Activated CD4-positive, CD25-positive, alpha-beta regulatory T cell treated with anti-CD3 and anti-CD28 coated beads, Interleukin-2, amount 50 U/mL, for 16 hours (primary cell): ENCODE measurements around the gene KLHL8.
"Not testable (repeated sequence)": the region's sequence is repeated elsewhere in the genome, so short reads cannot be mapped to it uniquely, and the experiment has no call there.

ENCODE experiments used
- DNase-seq: peaks from one replicate; pipeline ENCODE4 v3.0.0-alpha.2; 2020; ENCODE audit warnings: low read depth, low spot score

The KLHL8 gene

GRCh38 chr4:87228262-87228860 lies 7.9 kb upstream of the KLHL8 start:
- no peak for DNase-seq

GRCh38 chr4:87227751-87228151 lies 7.3 kb upstream of the KLHL8 start:
- no peak for DNase-seq

DNA sequence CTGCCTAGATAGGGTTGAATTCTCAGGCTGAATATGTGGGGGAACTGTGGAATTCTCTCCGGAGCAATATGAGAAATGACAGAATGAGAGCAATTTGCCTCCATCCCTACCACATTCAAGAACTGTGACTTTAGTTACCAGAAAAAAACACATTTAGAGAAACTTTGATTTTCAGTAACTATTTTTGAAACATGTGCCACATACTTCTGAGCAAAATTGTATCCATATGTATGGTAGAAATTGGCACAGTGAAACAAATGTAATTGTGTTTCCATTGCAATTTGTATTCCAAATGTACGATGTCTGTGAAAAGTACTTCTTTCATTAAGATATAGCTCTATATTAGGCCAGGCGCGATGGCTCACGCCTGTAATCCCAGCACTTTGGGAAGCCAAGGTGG lies 5.5 kb upstream of the KLHL8 start:
- no peak for DNase-seq

DNA sequence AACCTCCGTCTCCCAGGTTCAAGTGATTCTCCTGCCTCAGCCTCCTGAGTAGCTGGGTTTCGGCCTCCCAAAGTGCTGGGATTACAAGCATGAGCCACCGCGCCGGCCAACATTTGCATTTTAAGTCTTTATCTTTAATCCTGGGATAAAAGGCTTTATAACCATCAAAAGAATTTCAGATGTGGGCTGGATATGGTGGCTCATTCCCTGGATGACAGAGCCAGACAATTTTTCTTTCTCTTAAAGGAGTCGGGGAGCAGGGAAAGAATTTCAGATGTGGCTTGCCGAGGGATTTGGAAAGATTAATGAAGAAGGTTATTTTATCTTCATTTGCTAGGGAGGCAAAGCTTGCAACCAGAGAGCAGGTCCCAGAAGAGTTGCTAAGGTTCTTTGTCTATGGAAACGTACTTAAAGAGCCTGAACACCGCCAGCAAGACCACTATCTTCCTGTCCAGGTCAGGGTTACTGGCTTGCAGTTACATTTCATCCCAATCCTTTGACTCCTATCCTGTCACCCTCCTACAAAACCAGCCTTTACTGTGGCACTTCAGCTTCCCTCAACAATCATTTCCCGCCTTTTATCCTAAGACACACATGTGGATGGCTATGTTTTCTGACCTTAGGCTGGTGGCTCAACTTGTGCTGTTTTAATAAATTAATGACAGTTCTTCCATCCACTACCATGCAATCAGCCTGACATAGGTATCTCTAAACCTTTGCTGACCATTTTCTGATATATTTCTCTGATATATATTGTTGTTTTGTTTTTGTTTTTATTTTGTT lies 3.9 kb upstream of the KLHL8 start:
- DNase-seq = no peak

GRCh38 chr4:87219632-87220093 lies 755 bp downstream of the KLHL8 start:
- no peak for DNase-seq

- not testable (repeated sequence) for DNase-seq
Measured at GRCh38 chr4:87217235-87217763, 3.1 kb downstream of the KLHL8 start.

DNA sequence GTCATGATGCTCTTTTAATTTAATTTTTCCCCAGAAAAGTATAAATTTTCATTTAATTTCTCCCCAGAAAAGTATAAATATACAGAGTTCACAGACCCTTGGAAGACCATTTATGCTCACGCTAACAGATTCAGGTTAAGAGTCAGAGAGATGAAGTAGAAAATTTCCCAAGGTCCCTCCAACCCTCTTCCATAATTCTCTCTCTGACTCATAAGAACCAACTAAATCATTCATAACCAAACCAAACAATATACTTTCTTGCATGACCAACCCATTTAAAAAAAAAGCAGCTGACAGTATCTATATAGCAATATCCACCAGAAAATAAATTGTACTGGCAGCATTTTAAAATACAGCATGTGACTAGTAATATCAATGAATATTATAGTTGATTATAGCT lies 3.9 kb downstream of the KLHL8 start:
- DNase-seq = no peak

GRCh38 chr4:87213421-87214075 lies 6.9 kb downstream of the KLHL8 start:
- DNase-seq = no peak

DNA sequence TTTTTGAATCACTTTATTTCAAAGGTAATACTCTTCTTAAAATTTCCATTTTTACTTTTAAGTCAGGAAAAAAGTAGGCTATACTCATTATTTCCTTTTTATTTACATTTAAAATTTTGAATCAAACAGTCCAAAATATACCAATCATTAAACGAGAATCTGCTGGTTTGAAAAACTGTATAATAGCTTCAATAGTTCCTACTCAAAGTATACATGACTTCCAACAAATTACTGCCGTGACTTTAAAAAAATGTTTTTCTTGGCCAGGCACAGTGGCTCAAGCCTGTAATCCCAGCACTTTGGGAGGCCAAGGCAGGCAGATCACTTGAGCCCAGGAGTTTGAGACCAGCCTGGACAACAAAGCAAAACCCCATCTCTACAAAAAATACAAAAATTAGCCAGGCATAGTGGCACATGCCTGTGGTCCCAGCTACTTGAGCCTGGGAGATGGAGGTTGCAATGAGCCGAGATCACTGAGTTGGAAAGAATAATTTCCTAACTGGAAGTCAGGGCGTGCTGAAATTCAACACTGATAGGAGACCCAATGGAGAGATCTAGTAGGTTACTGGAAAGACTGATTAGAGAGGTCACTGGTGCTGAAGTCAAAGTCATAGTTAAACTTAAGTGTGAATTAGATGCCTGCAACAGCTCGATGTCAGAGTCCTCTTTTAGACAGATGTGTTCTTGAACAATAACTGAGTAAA lies 9.0 kb downstream of the KLHL8 start:
- DNase-seq = no peak

GRCh38 chr4:87209696-87210095 lies 10.7 kb downstream of the KLHL8 start:
- DNase-seq = no peak

DNA sequence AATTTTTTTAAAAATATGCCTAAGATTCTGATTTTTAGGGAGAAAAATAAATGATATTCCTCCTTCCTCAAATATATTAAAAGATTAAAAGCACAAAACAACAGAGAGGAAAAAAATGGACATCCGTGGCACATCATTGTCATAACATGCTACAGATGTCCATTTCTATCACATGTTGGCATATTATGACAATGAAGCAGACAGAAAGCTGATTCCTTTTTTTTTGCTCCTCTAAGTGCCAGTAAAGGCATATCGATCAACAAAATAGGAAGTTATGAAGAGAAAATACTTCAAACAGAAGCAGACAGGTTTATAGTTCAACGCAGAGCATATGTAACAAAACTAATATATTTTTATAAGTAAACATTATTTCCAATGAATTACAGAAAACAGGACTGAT lies 11.2 kb downstream of the KLHL8 start:
- DNase-seq = no peak

DNA sequence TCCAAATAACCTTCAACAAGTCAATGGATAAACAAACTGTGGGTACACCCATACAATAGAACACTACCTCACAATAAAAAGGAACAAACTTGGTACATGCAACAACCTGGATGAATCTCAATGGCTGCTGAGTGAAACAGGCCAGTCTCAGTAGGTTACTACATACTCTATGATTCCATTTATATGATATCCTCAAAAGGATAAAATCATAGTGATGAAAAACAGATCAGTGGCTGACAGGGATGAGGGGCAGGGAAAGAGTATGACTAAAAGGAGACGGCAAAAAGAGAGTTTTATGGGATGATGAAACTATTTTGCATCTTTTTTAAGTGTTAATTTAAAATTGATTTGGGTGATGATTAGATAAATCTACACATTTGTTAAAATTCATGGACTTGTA lies 15.9 kb downstream of the KLHL8 start:
- no peak for DNase-seq

- no peak for DNase-seq
Measured at GRCh38 chr4:87196927-87197326, 23.5 kb downstream of the KLHL8 start.

DNA sequence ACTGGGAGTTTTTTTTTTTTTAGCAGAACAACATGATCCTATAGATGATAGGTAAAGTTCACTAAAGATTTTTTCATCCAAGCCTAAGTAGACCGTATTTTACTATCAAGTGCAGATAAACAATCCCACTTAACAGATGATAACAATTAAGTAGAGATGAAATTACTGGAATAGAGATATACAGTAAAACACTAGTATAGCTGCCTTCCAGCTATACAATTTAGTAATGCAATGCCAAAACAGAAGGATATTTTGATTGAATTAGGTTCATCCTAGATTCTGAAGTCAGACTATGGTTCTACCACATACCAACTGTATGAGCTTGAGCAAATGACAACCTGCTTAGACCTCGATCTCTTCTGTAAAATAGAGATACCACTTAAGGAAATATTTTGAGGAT lies 24.3 kb downstream of the KLHL8 start:
- DNase-seq = no peak

DNA sequence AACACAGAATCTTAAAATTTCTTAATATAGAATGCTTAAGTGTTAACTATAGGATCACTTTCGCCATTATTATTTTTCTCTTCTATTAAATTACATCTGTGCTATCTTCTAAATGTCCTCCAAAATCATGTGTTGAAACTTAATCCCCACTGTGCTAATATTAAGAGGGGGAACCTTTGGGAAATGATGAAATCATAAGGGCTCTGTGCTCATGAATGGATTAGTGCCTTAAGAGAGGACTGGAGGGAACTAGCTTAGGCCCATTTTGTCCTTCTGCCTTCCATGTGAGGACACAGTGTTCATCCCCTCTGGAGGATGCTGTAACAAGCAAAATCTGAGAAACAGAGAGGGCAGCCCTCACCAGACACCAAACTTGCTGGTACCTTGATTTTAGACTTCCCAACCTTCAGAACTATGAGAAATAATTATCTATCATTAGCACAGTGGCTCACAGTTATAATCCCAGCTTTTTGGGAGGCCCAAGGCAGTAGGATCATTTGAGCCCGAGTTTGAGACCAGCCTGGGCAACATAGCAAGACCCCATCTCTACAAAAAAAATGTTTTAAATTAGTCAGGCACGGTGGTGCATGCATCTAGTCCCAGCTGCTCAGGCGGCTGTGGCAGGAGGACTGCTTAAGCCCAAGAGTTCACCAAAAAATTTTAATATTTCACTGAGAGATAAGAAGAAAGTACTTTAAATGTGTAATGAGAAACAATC lies 26.3 kb downstream of the KLHL8 start:
- no peak for DNase-seq

DNA sequence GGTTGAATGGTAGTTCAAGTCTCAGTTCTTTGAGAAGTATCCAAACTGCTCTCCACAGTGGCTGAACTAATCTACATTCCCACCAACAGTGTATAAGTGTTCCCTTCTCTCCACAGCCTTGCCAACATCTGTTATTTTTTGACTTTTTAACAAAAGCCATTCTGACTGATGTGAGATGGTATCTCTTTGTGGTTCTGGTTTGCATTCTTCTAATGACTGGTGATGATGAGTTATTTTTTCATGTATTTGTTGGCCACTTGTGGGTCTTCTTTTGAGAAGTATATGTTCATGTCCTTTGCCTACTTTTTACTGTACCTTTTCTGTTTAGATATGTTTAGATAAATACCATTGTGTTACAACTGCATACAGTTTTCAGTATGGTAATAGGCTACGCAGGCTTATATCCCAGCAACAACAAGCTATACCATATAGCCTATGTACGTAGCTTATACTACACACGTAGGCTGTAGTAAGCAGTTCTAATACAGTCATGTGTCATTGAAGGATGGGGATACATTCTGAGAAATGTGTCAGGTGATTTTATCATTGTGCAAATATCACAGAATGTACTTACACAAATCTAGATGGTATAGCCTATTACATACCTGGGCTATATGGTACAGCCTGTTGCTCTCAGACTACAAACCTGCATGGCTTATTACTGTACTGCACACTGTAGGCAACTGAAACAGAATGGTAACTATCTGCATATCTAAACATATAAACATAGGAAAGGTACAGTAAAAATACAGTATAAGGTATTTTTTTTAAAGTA lies 28.1 kb downstream of the KLHL8 start:
- DNase-seq = no peak

DNA sequence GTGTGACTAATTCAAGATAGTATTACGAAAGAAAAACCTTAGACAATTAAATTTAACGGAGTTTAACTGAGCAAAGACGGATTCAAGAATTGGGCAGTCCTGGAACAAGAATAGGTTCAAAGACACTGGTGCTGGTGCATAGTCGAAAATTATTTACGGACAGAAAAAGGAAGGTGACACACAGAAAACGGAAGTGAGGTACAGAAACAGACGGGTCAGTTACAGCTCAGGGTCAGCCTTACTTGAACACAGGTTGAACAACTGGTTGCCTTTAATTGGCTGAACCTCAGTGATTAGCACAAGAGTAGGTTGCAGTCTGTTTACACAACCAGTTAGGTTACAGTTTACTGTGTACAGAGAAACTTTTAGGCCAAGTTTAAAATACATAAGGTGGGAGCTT lies 31.5 kb downstream of the KLHL8 start:
- no peak for DNase-seq

DNA sequence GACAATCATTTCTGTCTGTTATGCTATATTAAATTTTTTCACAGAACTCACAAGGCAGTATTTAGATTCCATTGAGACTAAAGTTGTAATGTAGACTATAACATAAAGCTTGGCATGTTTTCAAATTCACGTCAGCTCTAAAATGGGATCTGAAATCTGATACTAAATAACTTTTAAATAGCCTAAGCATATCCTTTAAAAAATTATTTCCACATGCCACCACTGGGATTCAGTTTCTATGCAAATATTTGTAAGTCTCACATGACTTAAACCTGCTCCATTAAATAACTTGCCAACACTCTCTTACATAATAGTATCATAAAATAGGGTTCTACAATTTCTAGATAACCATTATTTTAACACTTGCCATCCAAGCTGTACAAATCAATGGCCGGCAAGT lies 32.4 kb downstream of the KLHL8 start:
- no peak for DNase-seq

GRCh38 chr4:87185146-87185870 lies 35.1 kb downstream of the KLHL8 start:
- no peak for DNase-seq

GRCh38 chr4:87180767-87181166 lies 39.7 kb downstream of the KLHL8 start:
- DNase-seq = no peak
